Sigmoid colon (tissue), 7 donors: ENCODE measurements around the gene SYNPO. TPM values are rescaled to one million over a fixed set of nuclear protein-coding genes. Genes with fewer than 3 reads are reported as not detected.

ENCODE experiments used
- DNase-seq: peaks from one replicate; pipeline ENCODE4 v3.0.0-alpha.2; 2019
- H3K27ac ChIP-seq, 4 donors: fragments of 200-600 bp; sonication (generic); one replicate each; pipeline ENCODE4 v1.5.1; 2016 to 2019; ENCODE audit warnings: mild to moderate bottlenecking in 1 of 4
- H3K27me3 ChIP-seq, 3 donors: fragments of 200-600 bp; sonication (generic); one replicate each; pipeline ENCODE4 v1.5.1; 2019; ENCODE audit warnings: mild to moderate bottlenecking in 1 of 3
- H3K36me3 ChIP-seq, 4 donors: fragments of 200-600 bp; sonication (generic); one replicate each; pipeline ENCODE4 v1.5.1; 2016 to 2019
- H3K4me1 ChIP-seq, 4 donors: fragments of 200-600 bp; sonication (generic); one replicate each; pipeline ENCODE4 v1.5.1; 2017 to 2019
- H3K4me3 ChIP-seq, 4 donors: fragments of 200-600 bp; sonication (generic); one replicate each; pipeline ENCODE4 v1.5.1; 2017 to 2019; ENCODE audit warnings: mild to moderate bottlenecking in 2 of 4, moderate library complexity in 1 of 4
- H3K9me3 ChIP-seq, 4 donors: fragments of 200-600 bp in 3 of 4; sonication (generic) in 3 of 4; one replicate each; pipeline versions ENCODE4 v1.5.1 to v1.6.1; 2013 to 2019
- EP300 ChIP-seq, 4 donors: sonication (generic); formaldehyde crosslinking; IDR thresholded peaks; one replicate each; pipeline ENCODE4 v1.6.1; 2017; ENCODE audit warnings: antibody characterized with exemption in 4 of 4
- POLR2A ChIP-seq, 2 donors: fragments of 450-650 bp; IDR thresholded peaks; one replicate each; pipeline ENCODE4 v1.6.1; 2016; ENCODE audit warnings: antibody characterized with exemption in 2 of 2, mild to moderate bottlenecking in 2 of 2, moderate library complexity in 2 of 2
- POLR2AphosphoS5 ChIP-seq, 4 donors: sonication (generic); formaldehyde crosslinking; IDR thresholded peaks; one replicate each; pipeline ENCODE4 v1.6.1; 2017; ENCODE audit warnings: antibody characterized with exemption in 4 of 4
- WGBS, 2 donors: extraction: QIAGEN DNeasy Blood & Tissue Kit; methylation state at CpG; one replicate each; pipeline ENCODE4 v1.1.7; 2013; 5-methylcytosine and 5-hydroxymethylcytosine counted together
- intact Hi-C: fragments of 100-400 bp; cut with DNase I; formaldehyde crosslinking; loops from one replicate; pipeline ENCODE4 v1.15.1; 2023
- polyA plus RNA-seq, 3 donors: library from polyadenylated mRNA; stranded (reverse); fragments of 200-250 nt; gene quantifications; one replicate each; pipeline ENCODE4 v1.2.3, GENCODE V29; 2013
- total RNA-seq, 4 donors: library from RNA; depleted of rRNA; stranded (reverse); fragments of >200 nt; gene quantifications; one replicate each; pipeline ENCODE4 v1.1.0, GENCODE V29; 2016
- TF ChIP-seq, protein P1 (sequence below), 4 experiments: fragments of 450-650 bp in 3 of 4; fragments of 200-600 bp in 1 of 4; IDR thresholded peaks; one replicate each; pipeline ENCODE4 v1.5.1; 2016 to 2019; ENCODE audit warnings: antibody characterized with exemption in 4 of 4, mild to moderate bottlenecking in 3 of 4, moderate library complexity in 2 of 4
- donor health status: healthy with polysubstance abuse.
- donor health status: Bipolar disorder and iron deficiency.
- donor health status: healthy.

The SYNPO gene
- total and polyA plus RNA-seq, 7 donors, result 7.1 to 30.1 (median 18.6) TPM

DNA sequence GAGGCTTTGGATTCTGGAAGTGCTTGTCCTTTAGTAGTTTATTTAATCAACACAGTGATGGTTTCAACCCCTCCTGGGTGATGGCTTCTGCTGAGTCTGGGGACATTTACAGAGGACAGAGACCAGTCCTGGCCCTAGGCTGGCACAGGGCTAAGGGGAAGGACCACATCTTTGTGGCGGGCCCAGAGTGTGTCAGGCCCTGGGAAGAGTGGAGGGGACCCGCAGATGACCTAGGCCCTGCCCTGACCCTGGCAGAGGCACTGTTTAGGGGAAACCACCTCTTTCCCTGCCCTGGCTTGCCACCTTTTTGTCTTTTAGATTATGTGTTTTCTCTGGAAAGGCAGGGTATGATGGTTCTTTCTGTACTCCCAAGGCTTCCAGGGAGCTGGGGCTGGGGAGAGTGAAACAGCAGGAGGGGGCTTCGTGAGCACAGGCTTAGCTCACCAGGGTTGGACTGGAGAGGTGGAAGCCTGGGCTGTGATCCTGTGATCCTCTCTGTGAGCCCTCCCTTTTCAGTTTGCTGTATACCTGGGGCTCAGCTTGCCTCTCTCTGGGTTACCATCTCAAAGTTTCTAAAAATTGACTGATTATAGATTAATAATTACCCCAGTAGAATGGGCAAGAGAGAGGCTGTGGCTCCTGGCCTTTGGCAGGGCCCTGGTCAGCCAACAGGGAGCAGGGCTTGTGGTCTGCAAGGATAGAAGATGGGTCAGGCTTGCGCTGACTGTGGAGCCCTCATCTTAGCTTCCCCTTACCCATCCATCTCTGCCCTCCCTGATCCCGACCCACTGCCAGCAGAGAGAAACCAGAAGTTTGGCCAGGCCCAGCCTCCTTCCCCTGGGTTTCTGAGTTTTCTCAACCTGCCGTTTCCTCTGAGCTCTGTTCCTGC, 1.7 kb upstream of the SYNPO start:
- Histone ChIP-seq H3K4me1 (peaks cover 0 to 77% (median 66%) of the 10 kb centered on the region in 4 donors), H3K4me3 (no peak overlapping the region), H3K27me3 (no peaks in the 10 kb centered on the region), H3K9me3 (no peaks in the 10 kb centered on the region), H3K27ac (peak overlapping the region; percentile 72 to 86 (median 80)), H3K36me3 (no peaks in the 10 kb centered on the region)
- no peak for DNase-seq
- WGBS, 2 donors, result 80 to 85% methylated on average over 6 of the region's 6 CpGs
- intact Hi-C loops, result no loop called here
- TF ChIP-seq, protein P1, sequence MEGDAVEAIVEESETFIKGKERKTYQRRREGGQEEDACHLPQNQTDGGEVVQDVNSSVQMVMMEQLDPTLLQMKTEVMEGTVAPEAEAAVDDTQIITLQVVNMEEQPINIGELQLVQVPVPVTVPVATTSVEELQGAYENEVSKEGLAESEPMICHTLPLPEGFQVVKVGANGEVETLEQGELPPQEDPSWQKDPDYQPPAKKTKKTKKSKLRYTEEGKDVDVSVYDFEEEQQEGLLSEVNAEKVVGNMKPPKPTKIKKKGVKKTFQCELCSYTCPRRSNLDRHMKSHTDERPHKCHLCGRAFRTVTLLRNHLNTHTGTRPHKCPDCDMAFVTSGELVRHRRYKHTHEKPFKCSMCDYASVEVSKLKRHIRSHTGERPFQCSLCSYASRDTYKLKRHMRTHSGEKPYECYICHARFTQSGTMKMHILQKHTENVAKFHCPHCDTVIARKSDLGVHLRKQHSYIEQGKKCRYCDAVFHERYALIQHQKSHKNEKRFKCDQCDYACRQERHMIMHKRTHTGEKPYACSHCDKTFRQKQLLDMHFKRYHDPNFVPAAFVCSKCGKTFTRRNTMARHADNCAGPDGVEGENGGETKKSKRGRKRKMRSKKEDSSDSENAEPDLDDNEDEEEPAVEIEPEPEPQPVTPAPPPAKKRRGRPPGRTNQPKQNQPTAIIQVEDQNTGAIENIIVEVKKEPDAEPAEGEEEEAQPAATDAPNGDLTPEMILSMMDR (IDR thresholded peaks at IDR 0.05), result no peak
- no peak for TF ChIP-seq EP300 (IDR thresholded peaks at IDR 0.05)
- TF ChIP-seq POLR2A (IDR thresholded peaks at IDR 0.05), result no peak
- TF ChIP-seq POLR2AphosphoS5 (IDR thresholded peaks at IDR 0.05), result no peak

DNA sequence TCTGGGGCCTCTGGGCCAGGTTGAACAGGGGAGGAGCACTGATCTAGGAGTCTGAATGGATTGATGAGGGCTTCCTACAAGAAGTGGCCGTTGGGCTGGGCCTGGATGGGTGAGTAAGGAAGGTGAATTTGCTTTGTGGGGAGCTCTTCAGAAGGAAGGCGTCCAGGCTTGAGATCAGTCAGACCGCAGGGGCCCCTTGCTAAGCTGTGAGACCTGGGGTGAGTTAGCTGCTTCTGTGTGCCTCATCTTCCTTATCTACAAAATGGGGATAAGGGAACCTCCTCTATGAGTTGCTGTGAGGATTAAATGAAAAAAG, 1.1 kb upstream of the SYNPO start:
- H3K9me3 ChIP-seq, result no peaks in the 10 kb centered on the region
- intact Hi-C loops, result no loop called here
- H3K4me1 ChIP-seq, result peaks cover 0 to 83% (median 72%) of the 10 kb centered on the region in 4 donors
- WGBS, 2 donors, result 89 to 91% methylated on average over 3 of the region's 3 CpGs
- no peaks in the 10 kb centered on the region for H3K36me3 ChIP-seq
- no peak overlapping the region for H3K4me3 ChIP-seq
- H3K27me3 ChIP-seq, result no peaks in the 10 kb centered on the region
- no peak for DNase-seq
- H3K27ac ChIP-seq, result peak overlapping the region; percentile 72 to 86 (median 80)
- TF ChIP-seq POLR2AphosphoS5 (IDR thresholded peaks at IDR 0.05) (no peak), POLR2A (IDR thresholded peaks at IDR 0.05) (no peak), EP300 (IDR thresholded peaks at IDR 0.05) (no peak)
- TF ChIP-seq, protein P1 (IDR thresholded peaks at IDR 0.05), result no peak

DNA sequence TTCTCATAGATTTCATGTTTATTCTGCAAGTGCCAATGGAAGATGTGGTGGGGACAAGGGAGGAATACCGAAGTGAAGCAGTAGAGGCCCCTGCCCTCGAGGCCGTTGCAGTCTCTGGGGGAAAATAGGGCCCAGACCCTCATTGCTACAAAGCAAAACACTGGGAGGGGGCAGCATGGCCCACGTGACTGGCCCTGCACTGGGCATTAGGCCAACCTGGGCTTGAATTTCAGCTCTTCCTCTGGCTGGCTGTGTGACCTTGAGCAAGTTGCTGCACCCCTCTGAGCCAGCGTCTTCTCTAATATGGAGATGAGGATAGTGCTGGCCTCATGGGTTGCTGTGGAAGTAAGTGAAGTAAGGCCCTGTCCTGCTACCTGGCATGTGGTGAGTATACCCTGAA, 709 bp upstream of the SYNPO start:
- Histone ChIP-seq H3K27me3 (no peaks in the 10 kb centered on the region), H3K27ac (peak overlapping the region; percentile 72 to 86 (median 80)), H3K36me3 (no peaks in the 10 kb centered on the region), H3K4me1 (peaks cover 0 to 88% (median 76%) of the 10 kb centered on the region in 4 donors), H3K9me3 (no peaks in the 10 kb centered on the region), H3K4me3 (no peak overlapping the region)
- intact Hi-C loops, result loop anchor here (2.0 kb wide), 1 partner anchor 15 kb away; no protein-coding TSS in a partner anchor
- DNase-seq, result no peak
- WGBS, 2 donors, result 69 to 72% methylated on average over 5 of the region's 5 CpGs
- no peak for TF ChIP-seq POLR2AphosphoS5 (IDR thresholded peaks at IDR 0.05)
- no peak for TF ChIP-seq EP300 (IDR thresholded peaks at IDR 0.05)
- TF ChIP-seq, protein P1 (IDR thresholded peaks at IDR 0.05), result no peak
- no peak for TF ChIP-seq POLR2A (IDR thresholded peaks at IDR 0.05)

DNA sequence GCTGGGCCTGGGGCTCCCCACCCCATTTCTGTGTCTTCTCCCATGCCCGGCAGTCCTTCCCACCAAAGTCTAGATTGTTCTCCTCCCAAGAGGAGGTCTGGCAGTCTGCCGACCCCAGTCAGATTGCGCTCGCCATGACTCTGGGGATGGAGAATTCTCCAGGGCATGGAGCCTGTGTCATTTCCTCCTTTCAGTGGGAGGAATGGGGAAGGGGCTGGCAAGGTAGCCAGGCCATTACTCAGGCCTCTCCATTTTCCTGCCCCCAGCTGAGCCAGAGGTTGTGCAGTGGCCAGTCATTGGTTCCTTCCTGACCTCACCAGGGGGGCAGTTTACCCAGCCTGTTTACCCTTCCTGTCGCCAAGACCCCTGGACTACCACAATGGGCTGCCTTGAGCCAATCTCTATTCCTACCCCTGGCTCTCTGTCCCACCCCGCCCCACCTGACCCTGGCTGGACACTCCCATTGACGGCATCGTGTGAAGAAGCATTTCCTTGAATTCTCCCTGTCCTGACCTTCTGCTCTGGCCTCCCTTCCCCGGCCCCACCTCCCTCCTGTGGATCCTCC, 628 bp downstream of the SYNPO start:
- TF ChIP-seq POLR2A (IDR thresholded peaks at IDR 0.05), result no peak
- TF ChIP-seq EP300 (IDR thresholded peaks at IDR 0.05), result no peak
- peak in 1 of 4 donors; percentile 18 for TF ChIP-seq POLR2AphosphoS5 (IDR thresholded peaks at IDR 0.05)
- TF ChIP-seq, protein P1 (IDR thresholded peaks at IDR 0.05), result no peak
- peak overlapping the region; percentile 72 to 86 (median 80) for H3K27ac ChIP-seq
- no peaks in the 10 kb centered on the region for H3K36me3 ChIP-seq
- H3K9me3 ChIP-seq, result no peaks in the 10 kb centered on the region
- H3K4me3 ChIP-seq, result peak overlapping the region in 1 of 4 donors; percentile 16
- no peaks in the 10 kb centered on the region for H3K27me3 ChIP-seq
- intact Hi-C loops, result loop anchor here (2.0 kb wide), 1 partner anchor 16 kb away; no protein-coding TSS in a partner anchor
- DNase-seq, result no peak
- H3K4me1 ChIP-seq, result peaks cover 0 to 94% (median 85%) of the 10 kb centered on the region in 4 donors
- 75 to 77% methylated on average over 9 of the region's 9 CpGs for WGBS, 2 donors
